Smooth muscle cell (in vitro differentiated cells): Measurements from ENCODE around the gene CAMK2A. TPM values are rescaled to one million over a fixed set of nuclear protein-coding genes. Genes with fewer than 3 reads are reported as not detected.

Experiments
- DNase-seq: peaks from one replicate; lab custom pipeline; 2025; ENCODE audit not compliant: unreplicated experiment; lab: John Stamatoyannopoulos, UW
- H2AFZ ChIP-seq: fragments of 200-600 bp; sonication (generic); 2 replicates; pipeline ENCODE4 v1.6.0; 2016; ENCODE audit warnings: antibody characterized with exemption, low read depth, mild to moderate bottlenecking
- H3F3A ChIP-seq: fragments of 200-600 bp; sonication (generic); 2 replicates; pipeline ENCODE4 v1.6.0; 2017; ENCODE audit warnings: antibody characterized with exemption, low read depth
- H3K27ac ChIP-seq: fragments of 200-600 bp; sonication (generic); 2 replicates; pipeline ENCODE4 v1.5.1; 2016; ENCODE audit warnings: low read depth, mild to moderate bottlenecking
- H3K27me3 ChIP-seq: fragments of 200-600 bp; sonication (generic); 2 replicates; pipeline ENCODE4 v1.6.1; 2016; ENCODE audit warnings: low read depth, mild to moderate bottlenecking
- H3K36me3 ChIP-seq: fragments of 200-600 bp; sonication (generic); 2 replicates; pipeline ENCODE4 v1.5.1; 2016; ENCODE audit warnings: low read depth
- H3K4me1 ChIP-seq: fragments of 200-600 bp; sonication (generic); 2 replicates; pipeline ENCODE4 v1.5.1; 2016; ENCODE audit warnings: low read depth
- H3K4me2 ChIP-seq: fragments of 200-600 bp; sonication (generic); 2 replicates; pipeline ENCODE4 v1.6.0; 2016; ENCODE audit warnings: mild to moderate bottlenecking
- H3K4me3 ChIP-seq: fragments of 200-600 bp; sonication (generic); 2 replicates; pipeline ENCODE4 v1.5.1; 2016; ENCODE audit warnings: mild to moderate bottlenecking
- H3K79me2 ChIP-seq: fragments of 200-600 bp; sonication (generic); 2 replicates; pipeline ENCODE4 v1.6.0; 2016; ENCODE audit warnings: low read depth, mild to moderate bottlenecking
- H3K9ac ChIP-seq: fragments of 200-600 bp; sonication (generic); 2 replicates; pipeline ENCODE4 v1.6.0; 2016; ENCODE audit warnings: low read depth
- H3K9me3 ChIP-seq: fragments of 200-600 bp; sonication (generic); replicated peaks from 2 replicates; pipeline ENCODE4 v1.5.1; 2016; ENCODE audit warnings: low read depth
- H4K20me1 ChIP-seq: fragments of 200-600 bp; sonication (generic); 2 replicates; pipeline ENCODE4 v1.6.0; 2016; ENCODE audit warnings: low read depth
- CTCF ChIP-seq: fragments of 200-600 bp; sonication (generic); IDR thresholded peaks from 2 replicates; pipeline ENCODE4 v1.5.1; 2017; ENCODE audit warnings: borderline replicate concordance, mild to moderate bottlenecking, antibody characterized with exemption; ENCODE audit not compliant: insufficient read depth, poor library complexity, severe bottlenecking
- WGBS: methylation state at CpG from one replicate; pipeline ENCODE4 v1.1.7; 2016; ENCODE audit warnings: low lambda C conversion rate; 5-methylcytosine and 5-hydroxymethylcytosine counted together
- polyA plus RNA-seq: library from polyadenylated mRNA; unstranded; fragments of >200 nt; fragmentation: Nextera tagmentation; extraction: Ambion mirVana; gene quantifications from 2 replicates; pipeline ENCODE4 v1.2.1, GENCODE V29; 2016
- total RNA-seq: library from RNA; depleted of rRNA; stranded (reverse); fragments of >200 nt; gene quantifications from 2 replicates; pipeline ENCODE4 v1.2.3, GENCODE V29; 2014

The CAMK2A gene
- total and polyA plus RNA-seq, 2 experiments from 2014 or later = 0.83 to 1.6 TPM

- DNase-seq = no peak
- Histone ChIP-seq H3K27ac (no peak overlapping the region), H3K36me3 (no peaks in the 10 kb centered on the region), H3F3A (no peaks in the 10 kb centered on the region), H3K27me3 (peaks cover 2% of the 10 kb centered on the region), H2AFZ (no peak overlapping the region), H3K4me2 (no peak overlapping the region), H3K79me2 (no peaks in the 10 kb centered on the region), H4K20me1 (no peaks in the 10 kb centered on the region), H3K9me3 (no peaks in the 10 kb centered on the region), H3K4me1 (no peaks in the 10 kb centered on the region), H3K4me3 (no peak overlapping the region), H3K9ac (no peak overlapping the region)
- TF ChIP-seq CTCF = no peak
- WGBS = 96% methylated on average over 10 of the region's 10 CpGs
Measured at GRCh38 chr5:150182774-150183173, 106.8 kb downstream of the CAMK2A start.

DNA sequence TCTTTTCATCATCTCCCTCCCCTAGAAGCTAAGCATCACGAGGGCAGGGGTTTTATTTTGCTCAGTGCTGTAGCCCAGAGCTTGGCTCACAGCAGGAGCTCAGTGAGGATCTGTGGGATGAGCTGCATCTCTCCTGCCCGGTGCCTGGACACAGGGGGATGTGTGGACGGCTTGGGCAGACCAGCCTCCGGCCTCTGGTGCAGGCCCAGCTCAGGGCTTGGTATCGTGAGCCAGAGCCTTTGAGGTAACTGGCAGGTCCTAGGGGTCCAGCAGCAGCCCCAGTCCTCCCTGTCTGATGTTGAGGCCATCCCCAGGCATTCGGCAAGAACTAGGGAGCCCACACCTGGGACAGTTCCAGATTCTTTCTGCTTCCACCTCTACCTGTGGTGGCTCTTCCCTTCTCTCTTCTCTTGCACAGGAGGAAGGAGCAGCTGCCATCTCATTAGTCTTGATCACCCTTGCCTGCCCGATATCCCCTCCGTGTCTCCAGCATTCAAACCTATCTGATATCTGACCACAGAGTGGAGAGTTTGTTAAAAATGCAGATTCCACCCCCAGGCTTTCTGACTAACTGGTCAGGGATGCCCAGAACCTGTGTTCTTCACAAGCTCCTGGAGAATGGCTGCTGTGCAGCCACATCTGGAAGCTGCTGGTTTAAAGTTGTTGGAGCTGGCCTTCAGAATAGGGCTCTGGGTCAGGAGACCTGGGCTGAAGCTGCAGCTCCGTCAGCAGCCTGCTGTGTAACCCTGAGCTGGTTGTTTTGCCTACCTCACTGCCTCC, 107.6 kb downstream of the CAMK2A start:
- Histone ChIP-seq H3K27me3 (no peaks in the 10 kb centered on the region), H3K36me3 (no peaks in the 10 kb centered on the region), H3K4me1 (no peaks in the 10 kb centered on the region), H3K9me3 (no peaks in the 10 kb centered on the region), H3K27ac (no peak overlapping the region), H3K79me2 (no peaks in the 10 kb centered on the region), H3K9ac (no peak overlapping the region), H3K4me3 (no peak overlapping the region), H4K20me1 (no peaks in the 10 kb centered on the region), H3K4me2 (no peak overlapping the region), H2AFZ (no peak overlapping the region), H3F3A (no peaks in the 10 kb centered on the region)
- no peak for TF ChIP-seq CTCF
- no peak for DNase-seq
- 74% methylated on average over 9 of the region's 9 CpGs for WGBS

- no peaks in the 10 kb centered on the region for H3K4me1 ChIP-seq
- no peaks in the 10 kb centered on the region for H3F3A ChIP-seq
- no peak overlapping the region for H3K4me2 ChIP-seq
- H4K20me1 ChIP-seq = no peaks in the 10 kb centered on the region
- no peak overlapping the region for H2AFZ ChIP-seq
- H3K4me3 ChIP-seq = no peak overlapping the region
- H3K9ac ChIP-seq = no peak overlapping the region
- 42% methylated on average over 5 of the region's 5 CpGs for WGBS
- TF ChIP-seq CTCF = no peak
- no peaks in the 10 kb centered on the region for H3K27me3 ChIP-seq
- H3K27ac ChIP-seq = peak overlapping the region; percentile 28
- DNase-seq = no peak
- no peaks in the 10 kb centered on the region for H3K9me3 ChIP-seq
- no peaks in the 10 kb centered on the region for H3K36me3 ChIP-seq
- no peaks in the 10 kb centered on the region for H3K79me2 ChIP-seq
Measured at GRCh38 chr5:150181027-150181426, 108.5 kb downstream of the CAMK2A start.
